ENCODE measurements around the gene HOXC9. TPM values are rescaled to one million over a fixed set of nuclear protein-coding genes. Genes with fewer than 3 reads are reported as not detected.

The HOXC9 gene
- total RNA-seq, 1 experiment from 2014 or later = 11.3 TPM

DNA sequence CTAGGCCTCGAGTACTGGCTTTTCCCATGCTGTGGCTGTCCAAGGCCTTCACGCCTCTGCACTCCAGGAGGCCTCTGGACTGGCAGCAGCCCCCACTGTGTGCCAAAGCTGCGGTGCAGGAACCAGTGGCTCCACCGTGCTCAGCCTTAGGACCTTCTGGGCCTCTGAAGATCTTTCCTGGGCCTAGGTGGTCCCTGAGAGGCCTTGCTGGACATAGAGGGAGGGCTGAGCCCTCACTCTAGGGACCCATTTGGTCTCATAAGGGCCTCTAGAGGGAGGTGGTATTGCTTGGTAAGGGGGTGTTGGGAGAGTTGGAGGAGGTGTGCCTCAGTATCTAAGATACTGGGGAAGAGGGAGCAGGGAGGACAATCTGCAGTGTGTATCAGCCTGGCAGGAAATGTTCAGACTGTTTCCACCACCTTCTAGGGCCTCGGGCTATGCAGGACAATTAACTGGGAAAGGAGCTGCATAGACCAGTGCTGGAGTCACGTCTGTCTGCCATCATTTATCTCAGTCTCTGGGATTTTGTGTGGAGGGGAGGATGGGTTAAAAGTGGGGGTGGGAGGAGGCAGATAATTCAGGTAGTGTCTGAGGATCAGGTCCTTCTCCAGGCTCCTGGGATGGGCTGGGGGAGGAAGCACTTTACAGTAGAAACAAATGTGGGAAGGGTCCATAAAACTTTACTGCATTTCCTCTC lies 35.8 kb downstream of the HOXC9 start:
- Histone ChIP-seq H3K4me1 (ENCODE audit: control insufficient read depth in 1 of 2, insufficient read depth in 2 of 2, low read length in 2 of 2) (peaks cover 7 to 32% of the 10 kb centered on the region in 2 experiments), H3K4me3 (replicated peaks in 1 of 2; ENCODE audit: low read depth in 1 of 2, low read length in 2 of 2) (no peak overlapping the region), H3K9me2 (ENCODE audit: insufficient read depth) (no peaks in the 10 kb centered on the region), H3K27ac (ENCODE audit: low read depth, low read length) (no peak overlapping the region), H3K9me3 (ENCODE audit: control insufficient read depth in 1 of 2, insufficient read depth in 1 of 2, low read depth in 1 of 2, low read length in 2 of 2) (no peaks in the 10 kb centered on the region), H3K27me3 (ENCODE audit: insufficient read depth, low read length) (no peaks in the 10 kb centered on the region), H3K9ac (ENCODE audit: low read length) (no peak overlapping the region), H3K4me2 (ENCODE audit: low read length) (no peak overlapping the region), H3K79me2 (ENCODE audit: insufficient read depth, low read length) (no peaks in the 10 kb centered on the region), H3K36me3 (ENCODE audit: control insufficient read depth in 1 of 2, insufficient read depth in 2 of 2, low read length in 2 of 2) (no peaks in the 10 kb centered on the region), H4K20me1 (ENCODE audit: insufficient read depth) (no peaks in the 10 kb centered on the region), H2AFZ (ENCODE audit: low read depth, low read length, poor library complexity, severe bottlenecking) (no peak overlapping the region)
- ChIA-PET RAD21 (ENCODE audit: low non-redundant PET in 1 of 2, low total read pairs in 2 of 2, uncharacterized antibody in 2 of 2, unreplicated experiment in 2 of 2) (no interaction called here), POLR2A (no interaction called here), CTCF (interaction anchor here (2.4 kb wide), 1 partner anchor 153 kb away, joined by 5 read pairs; the partner anchor contains the start of gene SMUG1)
- ATAC-seq (no peak), DNase-seq (ENCODE audit: low read depth, low spot score) (no peak)
- no peak for TF ChIP-seq TCF7L2 (IDR thresholded peaks at IDR 0.05; ENCODE audit: borderline replicate concordance, extremely low read depth, insufficient read depth, insufficient read length)
- no peak for TF ChIP-seq SRF (IDR thresholded peaks at IDR 0.05; ENCODE audit: low read depth)
- TF ChIP-seq YY1 (IDR thresholded peaks at IDR 0.05; ENCODE audit: extremely low read depth, insufficient replicate concordance, low read depth, low read length) = no peak
- TF ChIP-seq EGR1 (IDR thresholded peaks at IDR 0.05; ENCODE audit: low read depth) = no peak
- no peak for TF ChIP-seq ELF1 (IDR thresholded peaks at IDR 0.05; ENCODE audit: borderline replicate concordance, low read depth)
- no peak for TF ChIP-seq CBX3 (IDR thresholded peaks at IDR 0.05; ENCODE audit: low read depth)
- TF ChIP-seq, protein P1, sequence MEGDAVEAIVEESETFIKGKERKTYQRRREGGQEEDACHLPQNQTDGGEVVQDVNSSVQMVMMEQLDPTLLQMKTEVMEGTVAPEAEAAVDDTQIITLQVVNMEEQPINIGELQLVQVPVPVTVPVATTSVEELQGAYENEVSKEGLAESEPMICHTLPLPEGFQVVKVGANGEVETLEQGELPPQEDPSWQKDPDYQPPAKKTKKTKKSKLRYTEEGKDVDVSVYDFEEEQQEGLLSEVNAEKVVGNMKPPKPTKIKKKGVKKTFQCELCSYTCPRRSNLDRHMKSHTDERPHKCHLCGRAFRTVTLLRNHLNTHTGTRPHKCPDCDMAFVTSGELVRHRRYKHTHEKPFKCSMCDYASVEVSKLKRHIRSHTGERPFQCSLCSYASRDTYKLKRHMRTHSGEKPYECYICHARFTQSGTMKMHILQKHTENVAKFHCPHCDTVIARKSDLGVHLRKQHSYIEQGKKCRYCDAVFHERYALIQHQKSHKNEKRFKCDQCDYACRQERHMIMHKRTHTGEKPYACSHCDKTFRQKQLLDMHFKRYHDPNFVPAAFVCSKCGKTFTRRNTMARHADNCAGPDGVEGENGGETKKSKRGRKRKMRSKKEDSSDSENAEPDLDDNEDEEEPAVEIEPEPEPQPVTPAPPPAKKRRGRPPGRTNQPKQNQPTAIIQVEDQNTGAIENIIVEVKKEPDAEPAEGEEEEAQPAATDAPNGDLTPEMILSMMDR (IDR thresholded peaks at IDR 0.05 in 2 of 3, conservative IDR thresholded peaks at IDR 0.05 in 1 of 3; ENCODE audit: borderline replicate concordance in 1 of 3, insufficient read depth in 1 of 3, low read depth in 2 of 3, low read length in 2 of 3) = no peak
- TF ChIP-seq, protein P2, sequence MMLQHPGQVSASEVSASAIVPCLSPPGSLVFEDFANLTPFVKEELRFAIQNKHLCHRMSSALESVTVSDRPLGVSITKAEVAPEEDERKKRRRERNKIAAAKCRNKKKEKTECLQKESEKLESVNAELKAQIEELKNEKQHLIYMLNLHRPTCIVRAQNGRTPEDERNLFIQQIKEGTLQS (IDR thresholded peaks at IDR 0.05) = no peak
- TF ChIP-seq CEBPB (IDR thresholded peaks at IDR 0.05; ENCODE audit: low read depth) = no peak
- no peak for TF ChIP-seq POLR2AphosphoS5 (IDR thresholded peaks at IDR 0.05; ENCODE audit: low read depth, low read length)
- intact Hi-C loops (cut with micrococcal nuclease) = no loop called here
- BruUV-seq (replicated peaks) = no TSS peak

Data from HCT116 (cell line).